IMR-90 (cell line): ENCODE data around the gene SERPINB11. TPM values are rescaled to one million over a fixed set of nuclear protein-coding genes. Genes with fewer than 3 reads are reported as not detected.

Experiments used
- ATAC-seq: fragments of 200-7000 bp; cut with Tn5 transposase; 2 replicates; pipeline ENCODE4 v1.9.1; 2020; ENCODE audit warnings: low read depth, mild to moderate bottlenecking, moderate library complexity
- BruUV-seq: library from RNA; stranded (reverse); fragments of 400-500 nt; replicated peaks from 2 replicates; lab custom pipeline; 2021; lab: Mats Ljungman, UMichigan
- CTCF ChIA-PET: fragments of 300-600 bp; formaldehyde crosslinking; extraction: SDS; loops from one replicate; lab custom pipeline; 2021; ENCODE audit warnings: antibody characterized with exemption; lab: Yijun Ruan, JAX
- POLR2A ChIA-PET: fragments of 300-600 bp; sonication (Branson Sonifier 250); formaldehyde crosslinking; loops from one replicate; lab custom pipeline; 2022; ENCODE audit warnings: antibody characterized with exemption; ENCODE audit not compliant: unreplicated experiment; lab: Charles Lee
- DNase-seq: peaks from one replicate; pipeline ENCODE4 v3.0.0; 2013
- H2AFZ ChIP-seq: replicated peaks from 2 replicates; pipeline ENCODE3; 2013; ENCODE audit warnings: low read length, mild to moderate bottlenecking; ENCODE audit not compliant: poor library complexity
- H2AK5ac ChIP-seq: 2 replicates; pipeline ENCODE4 v1.6.1; 2013; ENCODE audit warnings: low read depth, low read length, inconsistent platforms
- H2AK9ac ChIP-seq: replicated peaks from 2 replicates; pipeline ENCODE3; 2013; ENCODE audit warnings: mild to moderate bottlenecking, low read depth, low read length, moderate library complexity; ENCODE audit not compliant: poor library complexity
- H2BK120ac ChIP-seq: 2 replicates; pipeline ENCODE4 v1.6.1; 2013; ENCODE audit warnings: low read depth, low read length, inconsistent platforms
- H2BK15ac ChIP-seq: 3 replicates; pipeline ENCODE4 v1.6.1; 2013; ENCODE audit warnings: low read depth, low read length, inconsistent platforms
- H2BK20ac ChIP-seq: 2 replicates; pipeline ENCODE4 v1.6.1; 2013; ENCODE audit warnings: low read depth, mild to moderate bottlenecking, inconsistent platforms, low read length, moderate library complexity
- H2BK5ac ChIP-seq: 2 replicates; pipeline ENCODE4 v1.6.1; 2013; ENCODE audit warnings: mild to moderate bottlenecking, low read depth, low read length, inconsistent platforms; ENCODE audit not compliant: poor library complexity, severe bottlenecking
- H3K14ac ChIP-seq: replicated peaks from 2 replicates; pipeline ENCODE4 v1.6.1; 2013; ENCODE audit warnings: low read depth, low read length, inconsistent platforms
- H3K18ac ChIP-seq: 2 replicates; pipeline ENCODE4 v1.6.1; 2013; ENCODE audit warnings: low read depth, low read length, control low read depth
- H3K23ac ChIP-seq: 2 replicates; pipeline ENCODE4 v1.6.1; 2013; ENCODE audit warnings: low read depth, low read length, inconsistent platforms
- H3K27ac ChIP-seq: 2 replicates; pipeline ENCODE4 v1.5.1; 2013; ENCODE audit warnings: mild to moderate bottlenecking, control low read depth, low read length; ENCODE audit not compliant: insufficient read depth
- H3K27me3 ChIP-seq: 2 replicates; pipeline ENCODE4 v1.6.1; 2013; ENCODE audit warnings: low read length; ENCODE audit not compliant: control insufficient read depth, insufficient read depth
- H3K36me3 ChIP-seq: 2 replicates; pipeline ENCODE4 v1.6.1; 2013; ENCODE audit warnings: low read length, mixed read lengths; ENCODE audit not compliant: control insufficient read depth, insufficient read depth
- H3K4ac ChIP-seq: 2 replicates; pipeline ENCODE4 v1.6.1; 2013; ENCODE audit warnings: low read depth, low read length, inconsistent platforms
- H3K4me1 ChIP-seq: 2 replicates; pipeline ENCODE4 v1.6.1; 2013; ENCODE audit warnings: low read length, mixed read lengths; ENCODE audit not compliant: control insufficient read depth, insufficient read depth
- H3K4me2 ChIP-seq: 2 replicates; pipeline ENCODE4 v1.6.1; 2013; ENCODE audit warnings: low read depth, mild to moderate bottlenecking, control low read depth, low read length, moderate library complexity
- H3K4me3 ChIP-seq: 2 replicates; pipeline ENCODE4 v1.5.1; 2013; ENCODE audit warnings: low read depth, mild to moderate bottlenecking, control low read depth, low read length, moderate library complexity; ENCODE audit not compliant: insufficient read depth
- H3K56ac ChIP-seq: 2 replicates; pipeline ENCODE4 v1.6.1; 2013; ENCODE audit warnings: low read length, inconsistent platforms; ENCODE audit not compliant: insufficient read depth; ENCODE audit errors: extremely low read depth
- H3K79me1 ChIP-seq, 2 experiments: 2 replicates each; pipeline ENCODE4 v1.6.1; 2013; ENCODE audit warnings: low read length in 2 of 2, inconsistent platforms in 1 of 2, low read depth in 1 of 2
- H3K9ac ChIP-seq: 2 replicates; pipeline ENCODE4 v1.6.1; 2013; ENCODE audit warnings: low read depth, low read length, control low read depth
- H3K9me1 ChIP-seq: 2 replicates; pipeline ENCODE4 v1.6.1; 2013; ENCODE audit warnings: low read length, inconsistent platforms; ENCODE audit not compliant: insufficient read depth
- H3K9me3 ChIP-seq: 2 replicates; pipeline ENCODE4 v1.6.1; 2013; ENCODE audit warnings: low read length; ENCODE audit not compliant: control insufficient read depth, insufficient read depth
- H4K20me1 ChIP-seq: 2 replicates; pipeline ENCODE4 v1.6.1; 2013; ENCODE audit warnings: low read length, inconsistent platforms; ENCODE audit not compliant: insufficient read depth
- H4K5ac ChIP-seq: 2 replicates; pipeline ENCODE4 v1.6.1; 2013; ENCODE audit warnings: mild to moderate bottlenecking, low read depth, low read length, control low read depth
- H4K8ac ChIP-seq, 2 experiments: 2 replicates each; pipeline ENCODE4 v1.6.1; 2013; ENCODE audit warnings: low read depth in 2 of 2, low read length in 2 of 2, control low read depth in 1 of 2, inconsistent platforms in 1 of 2
- H4K91ac ChIP-seq: 2 replicates; pipeline ENCODE4 v1.6.1; 2013; ENCODE audit warnings: low read depth, low read length, inconsistent platforms; ENCODE audit not compliant: insufficient read depth
- BHLHE40 ChIP-seq: fragments of 150-350 bp; IDR thresholded peaks from 2 replicates; pipeline ENCODE4 v1.6.1; 2016; ENCODE audit warnings: mild to moderate bottlenecking, low read depth, low read length
- CEBPB ChIP-seq: IDR thresholded peaks from 2 replicates; pipeline ENCODE4 v1.6.1; 2012; ENCODE audit warnings: low read depth, low read length, improper control_type of control experiment
- CHD1 ChIP-seq: IDR thresholded peaks from 2 replicates; pipeline ENCODE4 v1.6.1; 2012; ENCODE audit warnings: low read depth, low read length, improper control_type of control experiment
- CTCF ChIP-seq: conservative IDR thresholded peaks from 2 replicates; pipeline ENCODE4 v1.5.1; 2012; ENCODE audit warnings: mild to moderate bottlenecking, low read depth, low read length, improper control_type of control experiment
- ELK1 ChIP-seq: fragments of 150-350 bp; IDR thresholded peaks from 2 replicates; pipeline ENCODE4 v1.6.1; 2016; ENCODE audit warnings: low read depth, mild to moderate bottlenecking, low read length, moderate library complexity, borderline replicate concordance
- MAFK ChIP-seq: IDR thresholded peaks from 2 replicates; pipeline ENCODE4 v1.6.1; 2012; ENCODE audit warnings: low read depth, low read length, improper control_type of control experiment
- MAZ ChIP-seq: IDR thresholded peaks from 2 replicates; pipeline ENCODE4 v1.6.1; 2012; ENCODE audit warnings: low read depth, mild to moderate bottlenecking, low read length, improper control_type of control experiment, moderate library complexity, borderline replicate concordance
- MXI1 ChIP-seq: IDR thresholded peaks from 2 replicates; pipeline ENCODE4 v1.6.1; 2012; ENCODE audit warnings: low read depth, mild to moderate bottlenecking, low read length, moderate library complexity, borderline replicate concordance
- NFE2L2 ChIP-seq: fragments of 150-350 bp; IDR thresholded peaks from 2 replicates; pipeline ENCODE4 v1.6.1; 2016; ENCODE audit warnings: low read depth, mild to moderate bottlenecking, low read length
- POLR2A ChIP-seq: IDR thresholded peaks from 2 replicates; pipeline ENCODE4 v1.6.1; 2012; ENCODE audit warnings: mild to moderate bottlenecking, low read depth, low read length
- RAD21 ChIP-seq: IDR thresholded peaks from 2 replicates; pipeline ENCODE4 v1.6.1; 2012; ENCODE audit warnings: low read length, improper control_type of control experiment
- RCOR1 ChIP-seq: IDR thresholded peaks from 2 replicates; pipeline ENCODE4 v1.6.1; 2012; ENCODE audit warnings: mild to moderate bottlenecking, low read length, improper control_type of control experiment; ENCODE audit not compliant: insufficient replicate concordance
- RFX5 ChIP-seq: IDR thresholded peaks from 2 replicates; pipeline ENCODE4 v1.8.0; 2012; ENCODE audit warnings: low read depth, mild to moderate bottlenecking, low read length, moderate library complexity
- SMC3 ChIP-seq: fragments of 150-350 bp; IDR thresholded peaks from 2 replicates; pipeline ENCODE4 v1.6.1; 2016; ENCODE audit warnings: low read depth, mild to moderate bottlenecking, antibody characterized with exemption, low read length, moderate library complexity
- USF2 ChIP-seq: fragments of 150-350 bp; IDR thresholded peaks from 2 replicates; pipeline ENCODE4 v1.6.1; 2017; ENCODE audit warnings: mild to moderate bottlenecking, antibody characterized with exemption, low read length, low read depth
- whole genome bisulfite sequencing, 2 experiments: methylation state at CpG; one replicate each; pipeline versions ENCODE4 v1.1.5 to v1.1.7; 2013; ENCODE audit warnings: missing lambda C conversion rate in 2 of 2; ENCODE audit not compliant: insufficient read length in 1 of 2; ENCODE audit errors: extremely low coverage in 2 of 2; 5-methylcytosine and 5-hydroxymethylcytosine counted together
- dilution Hi-C: fragments of 300-500 bp; cut with HindIII; formaldehyde crosslinking; loops from one replicate; pipeline ENCODE4 v1.14.3; 2018; ENCODE audit warnings: low sequenced_read_pairs; ENCODE audit not compliant: unreplicated experiment
- in situ Hi-C: fragments of 300-500 bp; cut with MboI; formaldehyde crosslinking; loops from 3 replicates; pipeline ENCODE4 v1.14.3; 2019; ENCODE audit warnings: low sequenced_read_pairs, inconsistent platforms, mixed read lengths
- intact Hi-C: fragments of 100-400 bp; cut with micrococcal nuclease; formaldehyde crosslinking; loops from 2 replicates; pipeline ENCODE4 v1.10.0; 2022
- polyA plus RNA-seq, 3 experiments: library from polyadenylated mRNA; depleted of rRNA; stranded (reverse); fragments of >200 nt; gene quantifications; 2 replicates each; pipeline ENCODE4 v1.2.3, GENCODE V29; 2012; ENCODE audit warnings: low replicate concordance in 1 of 3
- total RNA-seq: library from RNA; depleted of rRNA; stranded (reverse); fragments of >200 nt; gene quantifications from 2 replicates; pipeline ENCODE4 v1.2.3, GENCODE V29; 2012

SERPINB11 gene
- total and polyA plus RNA-seq, 2 of the 4 experiments (the other 2 are of a cell fraction): 0.12 to 0.18 TPM

- H3K27me3 ChIP-seq: no peaks in the 10 kb centered on the region; the same call in none of the 2 replicates
- no peak overlapping the region for H2BK15ac ChIP-seq
- H2AK5ac ChIP-seq: no peak overlapping the region
- no peak overlapping the region for H2BK20ac ChIP-seq
- H4K8ac ChIP-seq: no peak overlapping the region
- H3K18ac ChIP-seq: no peak overlapping the region
- no peak overlapping the region for H2AK9ac ChIP-seq
- H3K4me1 ChIP-seq: no peaks in the 10 kb centered on the region; the same call in 1 of the 2 replicates
- H4K91ac ChIP-seq: no peak overlapping the region
- no peaks in the 10 kb centered on the region for H3K9me1 ChIP-seq
- H3K14ac ChIP-seq: no peak overlapping the region
- H3K36me3 ChIP-seq: no peaks in the 10 kb centered on the region
- no peak overlapping the region for H3K27ac ChIP-seq
- ChIA-PET CTCF (interaction anchor here (0.6 to 1.4 kb wide), 3 partner anchors 16 to 148 kb away, joined by 3 to 4 read pairs (median 4); no protein-coding TSS in a partner anchor), POLR2A (no interaction called here)
- DNase-seq (no peak), ATAC-seq (no peak)
- H3K23ac ChIP-seq: no peak overlapping the region
- intact Hi-C loops (no loop called here), dilution Hi-C loops (no loop called here), in situ Hi-C loops (no loop called here)
- BruUV-seq: no TSS peak
- H3K4ac ChIP-seq: no peak overlapping the region
- H3K4me2 ChIP-seq: no peak overlapping the region
- H2BK5ac ChIP-seq: no peak overlapping the region
- no CpG with 5 or more reads among the region's 3 CpGs for WGBS, 2 experiments
- H3K56ac ChIP-seq: no peak overlapping the region
- H2AFZ ChIP-seq: no peak overlapping the region
- H3K9me3 ChIP-seq: no peaks in the 10 kb centered on the region
- no peak overlapping the region for H3K4me3 ChIP-seq
- no peaks in the 10 kb centered on the region for H4K20me1 ChIP-seq
- no peaks in the 10 kb centered on the region for H3K79me1 ChIP-seq
- H3K9ac ChIP-seq: no peak overlapping the region
- no peak overlapping the region for H2BK120ac ChIP-seq
- H4K5ac ChIP-seq: no peak overlapping the region
- no peak for TF ChIP-seq MAFK
- no peak for TF ChIP-seq RAD21
- TF ChIP-seq SMC3: no peak
- TF ChIP-seq BHLHE40: no peak
- TF ChIP-seq MAZ: no peak
- no peak for TF ChIP-seq RFX5
- TF ChIP-seq MXI1: no peak
- TF ChIP-seq CTCF: no peak
- no peak for TF ChIP-seq RCOR1
- TF ChIP-seq ELK1: no peak
- TF ChIP-seq NFE2L2: no peak
- no peak for TF ChIP-seq CEBPB
- no peak for TF ChIP-seq CHD1
- no peak for TF ChIP-seq POLR2A
- TF ChIP-seq USF2: no peak
These were observed 23.1 kb downstream of the SERPINB11 start for GRCh38 chr18:63725682-63726480.
